IPS-NIHi7 (cell line): Measurements from ENCODE around the gene TSHZ2.
"Not testable (repeated sequence)": the region's sequence is repeated elsewhere in the genome, so short reads cannot be mapped to it uniquely, and the experiment has no call there.

Source experiments
- DNase-seq: peaks from one replicate; pipeline ENCODE4 v3.0.0; 2012; ENCODE audit warnings: mixed read lengths; ENCODE audit errors: extremely low spot score

TSHZ2 gene

DNA sequence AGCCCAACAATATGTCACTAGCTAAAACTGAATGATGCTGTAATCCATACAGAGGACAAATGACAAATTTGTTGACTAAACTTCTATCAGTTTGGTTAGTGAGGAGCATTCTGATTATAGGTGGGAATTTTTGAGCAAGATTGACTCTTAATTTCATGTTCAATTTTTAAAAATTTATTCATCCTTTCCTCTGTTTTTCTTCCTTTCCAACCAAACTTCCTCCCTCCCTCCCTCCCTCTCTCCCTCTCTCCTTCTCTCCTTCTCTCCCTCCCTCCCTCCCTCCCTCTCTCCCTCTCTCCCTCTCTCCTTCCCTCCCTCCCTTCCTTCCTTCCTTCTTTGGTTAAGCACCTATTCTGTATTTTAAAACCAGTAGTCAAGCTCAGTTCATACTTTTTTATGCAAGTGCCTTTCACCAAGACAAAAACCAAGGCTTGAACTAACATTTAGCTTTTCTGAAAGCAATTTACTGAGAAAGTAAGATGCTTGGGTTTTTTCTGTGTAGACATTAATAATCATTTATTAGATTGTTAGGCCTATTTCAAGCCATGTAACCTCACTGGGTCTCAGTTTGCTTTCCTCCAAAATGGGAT is 112.3 kb downstream of the TSHZ2 start:
- no peak for DNase-seq

DNA sequence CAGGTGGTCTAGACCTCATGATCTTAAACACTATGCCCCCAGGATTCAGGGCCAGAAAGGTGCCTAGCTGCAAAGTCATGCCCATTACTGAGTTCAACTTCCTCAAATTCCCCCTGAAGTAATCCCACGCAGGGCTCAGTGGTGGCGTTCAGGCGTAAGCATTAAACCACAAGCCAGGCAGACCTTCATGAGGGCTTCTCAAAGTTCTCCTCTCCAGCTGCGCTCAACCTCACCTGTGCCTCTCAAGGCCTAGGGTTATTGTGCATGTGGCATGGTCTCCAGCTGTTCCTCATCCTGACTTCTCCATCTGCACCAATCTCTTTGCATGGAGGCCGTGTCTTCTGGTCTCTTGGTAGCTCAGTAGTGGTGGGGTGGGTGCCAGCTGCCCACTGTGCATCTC is 113.6 kb downstream of the TSHZ2 start:
- DNase-seq = no peak

- no peak for DNase-seq
Measured at GRCh38 chr20:53087037-53087777, 115.0 kb downstream of the TSHZ2 start.

- no peak for DNase-seq
Measured at GRCh38 chr20:53088786-53089185, 116.6 kb downstream of the TSHZ2 start.

- not testable (repeated sequence) for DNase-seq
Measured at GRCh38 chr20:53089851-53090250, 117.7 kb downstream of the TSHZ2 start.

DNA sequence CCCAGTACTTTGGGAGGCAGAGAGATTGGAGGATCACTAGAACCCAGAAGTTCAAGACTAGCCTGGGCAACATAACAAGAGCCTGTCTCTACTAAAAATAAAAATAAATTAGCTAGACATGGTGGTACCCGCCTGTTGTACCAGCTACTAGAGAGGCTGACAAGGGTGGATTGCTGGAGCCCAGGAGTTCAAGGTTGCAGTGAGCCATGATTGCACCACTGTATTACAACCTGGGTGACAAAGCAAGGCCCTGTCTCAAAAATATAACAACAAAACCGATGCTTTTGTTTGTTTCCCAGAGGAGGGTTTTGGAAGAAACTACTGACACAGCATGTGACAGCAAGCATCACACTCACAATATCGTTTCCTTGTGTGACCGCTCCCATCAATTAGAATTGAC is 119.6 kb downstream of the TSHZ2 start:
- no peak for DNase-seq

- no peak for DNase-seq
Measured at GRCh38 chr20:53092772-53093300, 120.7 kb downstream of the TSHZ2 start.

- no peak for DNase-seq
Measured at GRCh38 chr20:53097371-53097770, 125.2 kb downstream of the TSHZ2 start.

DNA sequence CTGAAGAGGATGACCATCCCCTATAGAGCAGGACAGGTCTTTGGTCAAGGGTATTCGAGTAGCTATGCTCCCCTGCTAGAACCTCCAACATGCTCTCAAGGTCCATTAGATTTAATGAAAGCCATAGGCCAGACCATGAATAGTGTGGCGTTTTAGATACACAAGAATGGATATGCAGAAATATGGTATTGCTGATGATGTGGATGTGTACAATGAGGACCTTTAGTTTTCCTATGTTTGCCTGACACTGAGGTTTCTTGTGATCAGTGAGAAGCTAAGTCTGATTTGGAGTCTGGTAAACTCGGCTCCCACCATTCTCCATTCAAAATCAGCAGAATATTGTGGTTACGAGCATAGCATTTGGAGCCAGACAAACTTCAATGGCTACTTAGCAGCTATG is 125.6 kb downstream of the TSHZ2 start:
- DNase-seq = no peak

DNA sequence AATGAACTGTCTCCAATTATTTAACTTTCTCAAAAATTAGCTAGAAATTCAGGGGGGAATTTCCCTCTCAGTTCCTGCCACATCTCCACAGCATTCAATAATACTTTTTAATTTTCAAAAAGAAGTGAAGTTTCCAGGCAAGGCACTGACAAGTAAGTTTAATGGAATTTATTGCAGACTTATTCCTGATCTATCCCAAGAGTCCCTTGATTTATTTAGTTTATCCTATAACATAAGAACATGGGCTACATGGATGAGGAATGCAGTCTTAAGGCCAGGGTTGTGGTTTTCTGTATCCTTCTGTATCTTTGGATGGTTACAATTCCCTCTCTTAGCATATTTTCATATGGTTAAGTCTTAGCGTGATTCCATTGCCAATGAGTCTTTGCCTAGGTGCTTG is 126.5 kb downstream of the TSHZ2 start:
- DNase-seq = no peak

GRCh38 chr20:53099856-53100255 is 127.7 kb downstream of the TSHZ2 start:
- DNase-seq = no peak

DNA sequence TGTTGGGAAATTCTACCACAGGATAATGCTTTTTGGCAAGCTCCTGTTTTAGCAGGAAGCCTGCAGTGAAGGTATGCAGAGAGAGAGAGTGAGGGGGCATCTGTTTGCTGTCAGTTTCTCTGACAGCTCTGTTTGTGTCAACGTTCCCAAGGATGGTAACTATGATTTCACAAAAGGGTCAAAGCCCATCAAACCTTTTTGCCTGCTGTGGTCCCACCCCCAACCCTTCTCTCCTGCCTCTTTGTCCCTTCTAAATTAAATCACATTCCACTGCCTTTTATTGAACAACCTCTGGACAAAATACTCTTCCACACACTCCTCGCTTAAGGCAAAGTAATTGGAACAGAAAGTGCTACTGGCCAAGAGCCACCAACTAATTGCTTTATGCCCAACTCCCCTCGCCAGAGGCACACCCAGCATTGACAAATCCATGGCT is 128.3 kb downstream of the TSHZ2 start:
- no peak for DNase-seq

DNA sequence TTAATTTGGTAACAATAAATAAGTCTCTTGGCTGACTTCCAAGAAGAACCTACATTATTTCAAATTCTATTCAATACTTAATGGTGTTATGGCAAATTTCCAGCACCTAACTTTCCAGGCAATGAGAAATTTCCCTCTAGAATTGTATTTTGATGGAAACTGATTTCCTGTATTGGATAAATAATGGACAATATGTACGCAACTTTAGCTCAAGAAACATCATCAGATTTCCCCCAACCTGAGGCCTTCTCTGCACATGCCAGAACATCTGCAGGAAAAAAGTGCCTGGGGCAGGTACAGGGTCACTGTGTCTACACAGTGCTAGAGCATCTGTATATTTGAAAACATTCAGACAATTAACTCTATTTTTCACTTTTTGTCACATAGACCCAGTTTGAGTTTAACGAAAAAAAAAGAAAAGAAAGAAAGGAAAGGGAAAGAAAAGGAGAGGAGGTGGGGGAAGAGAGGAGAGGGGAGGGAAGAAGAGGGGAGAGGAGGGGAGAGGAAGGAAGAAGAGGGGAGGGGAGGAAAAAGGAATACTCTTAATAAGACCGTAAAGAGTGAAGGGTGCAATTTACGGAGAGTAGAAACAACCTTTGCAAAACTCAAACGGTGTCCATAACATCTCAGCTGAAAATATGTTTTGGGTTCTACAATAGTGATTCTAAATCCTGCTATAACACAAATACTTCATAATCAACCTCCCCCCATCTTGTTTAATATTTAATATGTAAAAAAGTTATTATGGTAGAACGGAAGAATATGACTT is 130.0 kb downstream of the TSHZ2 start:
- no peak for DNase-seq

- DNase-seq = no peak
Measured at GRCh38 chr20:53103124-53103523, 131.0 kb downstream of the TSHZ2 start.

GRCh38 chr20:53104884-53105283 is 132.7 kb downstream of the TSHZ2 start:
- no peak for DNase-seq

DNA sequence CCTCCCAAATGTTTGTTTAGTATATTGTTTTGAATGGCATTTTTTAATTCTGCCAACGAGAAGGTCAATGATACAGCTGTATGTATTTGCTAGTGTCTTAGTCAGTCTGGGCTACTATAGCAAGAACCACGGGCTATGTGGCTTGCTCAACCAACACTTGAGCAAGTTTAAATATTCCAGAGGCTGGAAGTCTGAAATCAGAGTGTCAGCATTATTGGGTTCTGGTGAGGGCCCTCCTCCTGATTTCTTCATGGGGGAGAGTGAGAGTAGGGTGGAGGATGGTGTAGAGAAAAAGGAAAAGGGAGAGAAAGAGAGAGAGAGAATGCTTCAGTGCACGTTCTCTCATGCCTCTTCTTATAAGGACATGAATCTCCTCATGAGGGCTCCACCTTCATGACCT is 144.6 kb downstream of the TSHZ2 start:
- DNase-seq = no peak

DNA sequence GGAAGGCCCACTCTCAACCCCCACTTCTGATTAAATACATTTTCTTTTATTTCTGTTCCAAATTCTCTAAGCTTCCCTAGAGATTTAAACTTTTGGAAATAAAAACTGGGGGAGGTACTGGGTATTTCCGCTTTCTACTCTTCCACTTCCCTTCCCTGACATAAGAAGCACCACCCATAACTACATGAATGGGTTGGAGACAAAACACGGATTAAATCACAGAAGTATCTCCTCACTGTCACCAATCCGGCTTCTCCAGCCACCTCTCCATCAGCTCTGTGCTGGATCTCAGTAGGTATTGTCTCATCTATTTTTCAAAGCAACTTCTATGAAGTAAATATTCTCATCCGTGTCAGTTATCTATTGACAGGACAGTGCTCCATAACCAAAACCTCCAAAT is 150.7 kb downstream of the TSHZ2 start:
- DNase-seq = no peak

DNA sequence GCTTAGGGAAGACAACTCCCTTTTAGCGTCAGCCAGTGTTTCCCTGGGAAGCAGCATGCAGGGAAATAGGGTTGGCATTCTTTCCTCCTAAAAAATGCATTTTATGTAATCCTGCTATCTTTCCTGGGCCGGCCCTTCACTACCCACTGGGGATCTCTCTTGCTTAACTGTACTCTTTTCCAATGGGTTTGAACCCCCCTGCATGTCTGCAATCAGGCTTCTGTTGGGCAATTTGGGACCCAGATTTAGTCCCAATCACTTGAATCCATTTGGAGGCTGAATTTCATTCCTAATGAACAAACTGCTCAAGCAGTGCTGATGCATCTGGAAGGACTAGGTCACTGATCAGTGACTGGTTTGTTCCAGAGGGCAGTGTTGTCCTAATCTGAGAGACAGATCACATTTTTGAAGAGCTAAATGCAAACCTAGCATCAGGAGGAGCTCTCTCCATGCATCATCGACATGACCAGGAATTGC is 152.0 kb downstream of the TSHZ2 start:
- no peak for DNase-seq

GRCh38 chr20:53124803-53125202 is 152.6 kb downstream of the TSHZ2 start:
- no peak for DNase-seq

- no peak for DNase-seq
Measured at GRCh38 chr20:53126185-53126584, 154.0 kb downstream of the TSHZ2 start.

DNA sequence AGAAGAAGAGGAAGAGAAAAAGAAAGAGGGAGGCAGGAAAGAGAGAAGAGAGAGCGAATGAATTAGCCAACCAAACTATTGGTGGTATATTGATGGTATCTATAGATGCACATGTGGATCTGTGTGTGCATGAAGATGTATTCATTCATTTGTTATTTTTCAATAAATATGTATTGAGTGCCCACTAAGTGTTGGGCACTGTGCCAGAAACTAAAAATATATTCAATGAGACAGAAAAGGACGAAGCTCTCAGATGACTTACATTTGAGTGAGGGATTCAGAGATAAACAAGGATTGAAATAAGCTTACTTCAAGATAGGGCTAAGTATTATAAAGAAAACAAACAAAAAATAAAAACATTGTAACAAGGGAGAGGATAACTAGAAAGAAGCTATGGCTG is 154.9 kb downstream of the TSHZ2 start:
- no peak for DNase-seq

DNA sequence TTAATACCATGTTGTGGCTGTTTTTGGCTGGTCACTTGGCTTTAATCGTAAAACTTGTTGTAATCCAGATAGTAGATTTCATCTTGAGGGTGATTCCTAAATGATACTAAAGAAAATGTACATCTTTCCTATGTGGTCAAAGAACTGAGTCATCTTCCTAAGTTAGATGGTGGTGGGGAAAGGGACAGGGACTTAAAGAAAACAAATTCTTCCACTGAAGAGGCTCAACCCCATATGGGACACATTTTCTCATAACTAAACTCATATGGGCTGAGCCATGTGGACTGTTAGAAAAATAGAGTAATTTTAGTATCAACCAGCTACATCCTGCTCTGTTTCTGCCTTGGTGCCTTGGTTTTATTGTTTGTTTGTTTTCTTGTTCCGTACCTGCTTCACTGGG is 155.8 kb downstream of the TSHZ2 start:
- DNase-seq = no peak

- DNase-seq = no peak
Measured at GRCh38 chr20:53129563-53129962, 157.4 kb downstream of the TSHZ2 start.
